A673 (cell line): Measurements from ENCODE around the gene R3HDM1. TPM values are rescaled to one million over a fixed set of nuclear protein-coding genes. Genes with fewer than 3 reads are reported as not detected.

Source experiments
- BruUV-seq: library from RNA; stranded (reverse); fragments of 400-500 nt; replicated peaks from 2 replicates; lab custom pipeline; 2021; lab: Mats Ljungman, UMichigan
- CTCF ChIA-PET: fragments of 300-600 bp; sonication (Branson Sonifier 250); formaldehyde crosslinking; loops from one replicate; lab custom pipeline; 2022; ENCODE audit warnings: antibody characterized with exemption; lab: Charles Lee
- POLR2A ChIA-PET: fragments of 300-600 bp; sonication (Branson Sonifier 250); formaldehyde crosslinking; loops from one replicate; lab custom pipeline; 2022; ENCODE audit warnings: antibody characterized with exemption; ENCODE audit not compliant: low non-redundant PET; lab: Charles Lee
- DNase-seq: peaks from one replicate; pipeline ENCODE4 v3.0.0-alpha.2; 2015; ENCODE audit warnings: low spot score
- H3K27ac ChIP-seq: fragments of 200-600 bp; sonication (generic); 2 replicates; pipeline ENCODE4 v1.5.1; 2016; ENCODE audit warnings: mixed run types, low read depth, mild to moderate bottlenecking, mixed read lengths, antibody characterized with exemption, low read length; ENCODE audit not compliant: poor library complexity, severe bottlenecking
- H3K27me3 ChIP-seq: fragments of 200-600 bp; sonication (generic); replicated peaks from 2 replicates; pipeline ENCODE4 v1.6.1; 2017; ENCODE audit warnings: mixed run types, low read depth, mild to moderate bottlenecking, mixed read lengths, antibody characterized with exemption, low read length; ENCODE audit not compliant: insufficient read depth, poor library complexity
- H3K36me3 ChIP-seq: fragments of 200-600 bp; sonication (generic); 2 replicates; pipeline ENCODE4 v1.6.1; 2016; ENCODE audit warnings: mixed run types, mild to moderate bottlenecking, mixed read lengths, antibody characterized with exemption, low read length; ENCODE audit not compliant: insufficient read depth, poor library complexity, severe bottlenecking
- H3K4me1 ChIP-seq: fragments of 200-600 bp; sonication (generic); 2 replicates; pipeline ENCODE4 v1.6.1; 2017; ENCODE audit warnings: mixed run types, mild to moderate bottlenecking, mixed read lengths, antibody characterized with exemption, low read length; ENCODE audit not compliant: insufficient read depth, poor library complexity, severe bottlenecking
- H3K4me3 ChIP-seq: fragments of 200-600 bp; sonication (generic); 2 replicates; pipeline ENCODE4 v1.5.1; 2016; ENCODE audit warnings: low read depth, mixed run types, mild to moderate bottlenecking, mixed read lengths, low read length; ENCODE audit not compliant: poor library complexity, severe bottlenecking
- H3K9me3 ChIP-seq: fragments of 200-600 bp; sonication (generic); 2 replicates; pipeline ENCODE4 v1.6.1; 2016; ENCODE audit warnings: mixed run types, low read depth, mild to moderate bottlenecking, mixed read lengths, antibody characterized with exemption, low read length; ENCODE audit not compliant: poor library complexity, severe bottlenecking
- CTCF ChIP-seq: fragments of 300-800, 200-600 bp; sonication (generic); conservative IDR thresholded peaks from 2 replicates; pipeline ENCODE4 v1.5.1; 2017; ENCODE audit warnings: low read depth, mild to moderate bottlenecking, antibody characterized with exemption, low read length, moderate library complexity, mixed read lengths
- EZH2 ChIP-seq: fragments of 200-600 bp; sonication (generic); IDR thresholded peaks from 2 replicates; pipeline ENCODE4 v1.6.1; 2017; ENCODE audit warnings: borderline replicate concordance, low read depth, mild to moderate bottlenecking, mixed read lengths, antibody characterized with exemption, low read length; ENCODE audit not compliant: poor library complexity, severe bottlenecking
- intact Hi-C: fragments of 100-400 bp; cut with micrococcal nuclease; formaldehyde crosslinking; loops from one replicate; pipeline ENCODE4 v1.10.0; 2022; ENCODE audit not compliant: unreplicated experiment
- total RNA-seq: library from RNA; stranded (reverse); gene quantifications from 2 replicates; pipeline ENCODE4 v1.2.3, GENCODE V29; 2021

Gene R3HDM1
- total RNA-seq, 1 experiment from 2014 or later, result 65.4 TPM

GRCh38 chr2:135756692-135757091, 225.4 kb downstream of the R3HDM1 start:
- CTCF ChIA-PET, result no interaction called here
- Histone ChIP-seq H3K27me3 (no peaks in the 10 kb centered on the region), H3K36me3 (peaks cover 86% of the 10 kb centered on the region), H3K4me3 (no peak overlapping the region), H3K27ac (no peak overlapping the region), H3K4me1 (no peaks in the 10 kb centered on the region), H3K9me3 (peaks cover 18% of the 10 kb centered on the region)
- TF ChIP-seq CTCF (no peak), EZH2 (no peak)
- DNase-seq, result no peak
- BruUV-seq, result no TSS peak
- POLR2A ChIA-PET, result no interaction called here
- intact Hi-C loops, result no loop called here

- Histone ChIP-seq H3K36me3 (peaks cover 88% of the 10 kb centered on the region), H3K4me3 (no peak overlapping the region), H3K4me1 (no peaks in the 10 kb centered on the region), H3K27me3 (no peaks in the 10 kb centered on the region), H3K27ac (no peak overlapping the region), H3K9me3 (peaks cover 7% of the 10 kb centered on the region)
- POLR2A ChIA-PET, result interaction anchor here (0.6 kb wide), 1 partner anchor 10 kb away, joined by 4 read pairs; no protein-coding TSS in a partner anchor
- no peak for DNase-seq
- TF ChIP-seq EZH2, result no peak
- no peak for TF ChIP-seq CTCF
- CTCF ChIA-PET, result no interaction called here
- intact Hi-C loops, result no loop called here
- BruUV-seq, result no TSS peak
Measured at GRCh38 chr2:135762022-135762421, 230.7 kb downstream of the R3HDM1 start.

GRCh38 chr2:135762530-135762929, 231.2 kb downstream of the R3HDM1 start:
- H3K27ac ChIP-seq, result no peak overlapping the region
- H3K36me3 ChIP-seq, result peaks cover 88% of the 10 kb centered on the region
- BruUV-seq, result no TSS peak
- no peaks in the 10 kb centered on the region for H3K27me3 ChIP-seq
- H3K9me3 ChIP-seq, result peaks cover 2% of the 10 kb centered on the region
- ChIA-PET POLR2A (no interaction called here), CTCF (no interaction called here)
- DNase-seq, result no peak
- H3K4me1 ChIP-seq, result no peaks in the 10 kb centered on the region
- H3K4me3 ChIP-seq, result no peak overlapping the region
- intact Hi-C loops, result no loop called here
- TF ChIP-seq EZH2, result no peak
- no peak for TF ChIP-seq CTCF
